Natural killer cell (primary cell): ENCODE results near the gene CLIC5. TPM values are rescaled to one million over a fixed set of nuclear protein-coding genes. Genes with fewer than 3 reads are reported as not detected.
A peak's percentile ranks its signal among the peaks of the same experiment; 100 is the strongest.

Experiments used
- ATAC-seq, 3 donors: fragments of 150-1000 bp in 2 of 3; fragments of 200-7000 bp in 1 of 3; cut with Tn5 transposase; 1 replicate in 1 of 3; 2 replicates in 2 of 3; pipeline ENCODE4 v1.10.0; 2021; ENCODE audit warnings: mild to moderate bottlenecking in 2 of 3, moderate library complexity in 2 of 3
- DNase-seq, 2 donors: peaks; one replicate each; pipeline versions ENCODE4 v3.0.0 to v3.0.0-alpha.2; 2013 to 2021; ENCODE audit warnings: mixed read lengths in 1 of 2
- H3K27ac ChIP-seq: one replicate; pipeline ENCODE4 v1.5.1; 2013; ENCODE audit warnings: mild to moderate bottlenecking, low read length
- H3K27me3 ChIP-seq: one replicate; pipeline ENCODE4 v1.6.1; 2013; ENCODE audit warnings: low read length; ENCODE audit not compliant: control insufficient read depth, insufficient read depth
- H3K36me3 ChIP-seq: one replicate; pipeline ENCODE4 v1.6.1; 2013; ENCODE audit warnings: low read length; ENCODE audit not compliant: control insufficient read depth, insufficient read depth
- H3K4me1 ChIP-seq: one replicate; pipeline ENCODE4 v1.6.1; 2013; ENCODE audit warnings: low read length; ENCODE audit not compliant: control insufficient read depth, insufficient read depth
- H3K4me3 ChIP-seq: one replicate; pipeline ENCODE4 v1.5.1; 2013; ENCODE audit warnings: low read length
- H3K9me3 ChIP-seq: one replicate; pipeline ENCODE4 v1.6.1; 2013; ENCODE audit warnings: low read length; ENCODE audit not compliant: control insufficient read depth, insufficient read depth
- H3K27ac Mint-ChIP-seq, 2 donors: one replicate each; pipeline ENCODE4 v1.8.0; 2022; ENCODE audit warnings: mild to moderate bottlenecking in 2 of 2, mixed read lengths in 2 of 2, moderate library complexity in 1 of 2
- H3K27me3 Mint-ChIP-seq, 2 donors: one replicate each; pipeline ENCODE4 v1.8.0; 2022; ENCODE audit warnings: low read depth in 2 of 2, mixed read lengths in 2 of 2
- H3K36me3 Mint-ChIP-seq: one replicate; pipeline ENCODE4 v1.8.0; 2022; ENCODE audit warnings: mixed read lengths
- H3K4me1 Mint-ChIP-seq, 2 donors: one replicate each; pipeline ENCODE4 v1.8.0; 2022; ENCODE audit warnings: mixed read lengths in 2 of 2
- H3K4me3 Mint-ChIP-seq: one replicate; pipeline ENCODE4 v1.8.0; 2022; ENCODE audit warnings: mild to moderate bottlenecking, moderate library complexity, mixed read lengths
- H3K9me3 Mint-ChIP-seq, 2 donors: one replicate each; pipeline ENCODE4 v1.8.0; 2022; ENCODE audit warnings: mixed read lengths in 2 of 2
- CTCF ChIP-seq: fragments of 200-600 bp; IDR thresholded peaks from one replicate; pipeline ENCODE4 v1.8.0; 2022; ENCODE audit warnings: antibody characterized with exemption
- WGBS: methylation state at CpG from one replicate; pipeline ENCODE4 v1.1.7; 2013; ENCODE audit warnings: missing lambda C conversion rate; ENCODE audit not compliant: insufficient coverage; 5-methylcytosine and 5-hydroxymethylcytosine counted together
- intact Hi-C: fragments of 100-400 bp; cut with micrococcal nuclease; formaldehyde crosslinking; loops from one replicate; pipeline ENCODE4 v1.14.2; 2022
- total RNA-seq, 4 donors: library from RNA; stranded (reverse); fragments of 120-200 nt in 1 of 4; gene quantifications; one replicate each; pipeline versions ENCODE4 v1.2.3 to v1.2.4, GENCODE V29; 2013 to 2022

Gene CLIC5
- total RNA-seq, 3 donors from 2014 or later (not counting 1 experiment from before 2014, with no cell fraction given) = 0.52 to 1.7 (median 1.4) TPM

- no peaks in the 10 kb centered on the region for H3K4me1 ChIP-seq
- TF ChIP-seq CTCF = no peak
- 87% methylated on average over 2 of the region's 2 CpGs for WGBS
- Mint-ChIP-seq H3K36me3 (no peaks in the 10 kb centered on the region), H3K4me3 (no peak overlapping the region), H3K27me3 (no peaks in the 10 kb centered on the region), H3K9me3 (no peaks in the 10 kb centered on the region), H3K27ac (no peak overlapping the region), H3K4me1 (no peaks in the 10 kb centered on the region)
- no peaks in the 10 kb centered on the region for H3K9me3 ChIP-seq
- H3K4me3 ChIP-seq = no peak overlapping the region
- H3K27ac ChIP-seq = no peak overlapping the region
- ATAC-seq (no peak), DNase-seq (no peak)
- intact Hi-C loops = no loop called here
- H3K36me3 ChIP-seq = no peaks in the 10 kb centered on the region
- H3K27me3 ChIP-seq = no peaks in the 10 kb centered on the region
These were observed 17.1 kb downstream of the CLIC5 start for GRCh38 chr6:45998524-45998923.

- H3K9me3 ChIP-seq = no peaks in the 10 kb centered on the region
- no peak overlapping the region for H3K4me3 Mint-ChIP-seq
- no peaks in the 10 kb centered on the region for H3K36me3 ChIP-seq
- H3K4me3 ChIP-seq = no peak overlapping the region
- H3K27ac Mint-ChIP-seq = no peak overlapping the region
- H3K27me3 Mint-ChIP-seq = no peaks in the 10 kb centered on the region
- H3K36me3 Mint-ChIP-seq = no peaks in the 10 kb centered on the region
- no peak for TF ChIP-seq CTCF
- H3K27me3 ChIP-seq = no peaks in the 10 kb centered on the region
- no peaks in the 10 kb centered on the region for H3K4me1 Mint-ChIP-seq
- intact Hi-C loops = no loop called here
- ATAC-seq (no peak), DNase-seq (no peak)
- H3K9me3 Mint-ChIP-seq = no peaks in the 10 kb centered on the region
- H3K27ac ChIP-seq = no peak overlapping the region
- 96% methylated on average over 5 of the region's 5 CpGs for WGBS
- no peaks in the 10 kb centered on the region for H3K4me1 ChIP-seq
These were observed 17.7 kb downstream of the CLIC5 start for GRCh38 chr6:45997875-45998506.

GRCh38 chr6:45991189-45991588, 24.5 kb downstream of the CLIC5 start:
- ATAC-seq = peak in 1 of 3 donors; percentile 42
- no peaks in the 10 kb centered on the region for H3K9me3 Mint-ChIP-seq
- no peak overlapping the region for H3K27ac Mint-ChIP-seq

More at GRCh38 chr6:45991189-45991588, 24.5 kb downstream of the CLIC5 start:
- H3K4me3 ChIP-seq = no peak overlapping the region
- 83% methylated on average over 1 of the region's 1 CpG for WGBS
- peak in 1 of 2 donors; percentile 21 for DNase-seq
- no peaks in the 10 kb centered on the region for H3K36me3 ChIP-seq
- no peaks in the 10 kb centered on the region for H3K27me3 ChIP-seq
- no peak for TF ChIP-seq CTCF
- H3K4me1 ChIP-seq = no peaks in the 10 kb centered on the region
- intact Hi-C loops = no loop called here
- H3K4me1 Mint-ChIP-seq = peaks cover 0 to under 1% of the 10 kb centered on the region in 2 donors
- no peak overlapping the region for H3K4me3 Mint-ChIP-seq
- no peaks in the 10 kb centered on the region for H3K9me3 ChIP-seq
- H3K36me3 Mint-ChIP-seq = no peaks in the 10 kb centered on the region
- peaks cover 6 to 34% of the 10 kb centered on the region in 2 donors for H3K27me3 Mint-ChIP-seq
- H3K27ac ChIP-seq = no peak overlapping the region
